T-helper 2 cell (primary cell): ENCODE results near the gene PHYHIPL.

Experiments used
- DNase-seq, 5 experiments: peaks; one replicate each; pipeline versions ENCODE4 v3.0.0 to v3.0.0-alpha.2; 2012 to 2022
- total RNA-seq, 2 donors: gene quantifications; one replicate each; lab custom pipeline; 2026; lab: John Stamatoyannopoulos, UW

The PHYHIPL gene
- 0 reads per million in 2 donors for total RNA-seq

DNA sequence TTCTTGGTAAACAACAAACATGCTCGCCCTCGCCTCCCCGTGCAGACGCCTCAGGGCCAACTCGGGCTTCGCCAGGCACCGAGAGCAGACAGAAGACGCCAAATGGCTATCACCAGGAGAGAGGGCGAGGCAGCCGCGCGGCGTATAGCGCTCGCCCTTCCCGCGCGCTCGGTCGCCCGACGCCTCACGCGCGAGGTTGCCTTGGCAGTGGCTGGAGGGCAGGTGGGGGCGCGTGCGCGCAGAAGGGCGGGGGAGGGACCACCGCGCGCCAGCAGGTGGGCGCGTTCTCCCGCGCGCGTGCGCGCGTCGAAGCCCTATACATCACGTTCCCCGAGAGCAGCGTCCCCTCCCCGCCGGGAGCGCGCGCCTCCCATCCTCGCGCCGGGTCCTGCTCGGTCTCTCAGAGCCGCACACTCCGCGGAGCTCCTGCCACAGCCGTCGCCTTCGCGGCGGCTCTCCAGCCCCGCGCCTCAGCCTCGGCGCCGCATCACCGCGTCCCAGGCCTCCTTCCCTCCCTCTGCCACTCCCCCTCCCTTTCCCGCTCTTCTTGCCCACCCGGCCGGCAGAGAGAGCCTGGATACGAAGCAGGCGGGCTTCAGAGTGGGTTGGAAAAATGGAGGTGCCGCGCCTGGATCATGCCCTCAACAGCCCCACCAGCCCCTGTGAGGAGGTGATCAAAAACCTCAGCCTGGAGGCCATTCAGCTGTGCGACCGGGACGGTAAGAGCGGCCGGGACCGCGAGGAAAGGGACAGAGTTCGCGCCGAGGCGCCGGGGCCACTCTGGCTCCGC lies at the start of gene PHYHIPL:
PHYHIPL (plus strand) TSS at position 403 of the 790 bp plus-strand sequence; CDS start at position 614, 211 bp downstream.
- DNase-seq, result peak in 2 of 5 experiments; percentile 5 to 9

DNA sequence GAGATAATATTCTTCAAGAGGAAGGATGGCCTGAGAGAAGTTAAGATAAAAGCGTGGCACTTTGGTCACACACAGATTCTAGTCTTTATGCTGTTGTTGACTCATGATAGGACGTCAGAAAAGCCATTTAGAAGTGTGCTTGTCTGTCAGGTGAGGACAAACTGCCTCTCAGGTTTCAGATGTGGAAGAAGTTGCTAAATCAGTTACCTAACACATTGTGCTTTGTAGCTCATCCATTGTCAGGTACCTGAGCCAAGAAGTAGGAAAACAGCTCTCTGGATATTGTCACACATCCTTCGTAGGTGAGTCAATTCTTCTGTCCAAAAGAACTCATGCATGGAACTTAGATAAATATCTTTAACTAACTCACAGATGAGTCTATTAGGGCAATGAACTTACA lies 49.5 kb upstream of the PHYHIPL start:
- no peak for DNase-seq

DNA sequence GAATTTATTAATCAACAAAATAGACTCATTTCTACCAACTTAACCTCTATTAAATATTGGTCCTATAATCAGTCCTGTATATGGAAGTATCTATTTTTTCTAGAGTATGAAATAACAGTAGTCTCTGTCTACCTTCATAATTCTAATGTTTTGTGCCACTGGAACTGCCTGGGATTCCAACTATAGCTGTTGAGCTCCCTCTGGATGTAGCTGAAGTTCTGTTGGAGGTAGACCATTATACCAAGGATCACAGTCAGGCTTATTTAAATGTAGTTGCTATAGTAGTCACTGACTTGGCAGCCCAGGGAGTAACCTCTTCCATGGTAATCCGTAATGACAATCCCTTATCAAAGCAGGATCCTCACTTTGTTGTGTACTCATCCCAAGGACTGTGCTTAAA lies 48.5 kb upstream of the PHYHIPL start:
- DNase-seq, result no peak

DNA sequence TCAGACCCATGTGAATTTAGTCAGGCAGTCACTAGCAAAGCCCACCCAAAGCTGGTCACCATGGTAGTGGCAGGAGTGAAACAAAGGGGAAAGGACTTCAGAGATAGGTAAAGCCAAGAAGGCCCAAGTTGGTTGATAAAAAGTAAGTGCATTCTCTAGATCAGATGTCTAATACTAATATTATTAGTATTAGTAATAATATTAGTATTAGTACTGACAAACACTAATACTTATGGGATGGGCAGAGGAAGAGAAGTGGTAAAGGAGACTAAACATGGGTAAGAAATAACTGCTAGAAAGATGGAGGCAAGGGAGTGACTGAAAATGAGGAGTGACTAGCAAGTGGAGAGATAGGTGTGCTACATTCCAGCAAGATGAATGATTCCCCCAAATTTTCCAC lies 46.6 kb upstream of the PHYHIPL start:
- no peak for DNase-seq

DNA sequence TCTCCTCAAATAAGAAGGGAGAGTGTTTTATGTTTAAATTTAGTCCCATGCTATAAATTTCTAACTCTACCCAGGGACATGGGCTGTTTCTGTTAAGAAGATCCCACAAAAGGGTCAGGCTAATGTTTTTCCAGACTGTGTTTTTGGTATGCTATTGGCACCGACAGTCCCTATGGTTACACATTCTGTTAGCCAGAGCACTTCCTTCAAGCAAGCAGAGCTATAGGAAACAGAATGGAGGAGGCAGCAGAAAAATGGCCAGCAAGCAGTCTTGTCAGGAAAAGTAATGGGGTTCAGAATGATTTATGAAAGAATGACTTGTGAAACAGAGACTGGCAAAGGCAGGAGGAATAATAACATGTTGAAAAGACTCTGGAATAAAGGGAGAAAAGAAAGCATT lies 44.8 kb upstream of the PHYHIPL start:
- DNase-seq, result no peak

DNA sequence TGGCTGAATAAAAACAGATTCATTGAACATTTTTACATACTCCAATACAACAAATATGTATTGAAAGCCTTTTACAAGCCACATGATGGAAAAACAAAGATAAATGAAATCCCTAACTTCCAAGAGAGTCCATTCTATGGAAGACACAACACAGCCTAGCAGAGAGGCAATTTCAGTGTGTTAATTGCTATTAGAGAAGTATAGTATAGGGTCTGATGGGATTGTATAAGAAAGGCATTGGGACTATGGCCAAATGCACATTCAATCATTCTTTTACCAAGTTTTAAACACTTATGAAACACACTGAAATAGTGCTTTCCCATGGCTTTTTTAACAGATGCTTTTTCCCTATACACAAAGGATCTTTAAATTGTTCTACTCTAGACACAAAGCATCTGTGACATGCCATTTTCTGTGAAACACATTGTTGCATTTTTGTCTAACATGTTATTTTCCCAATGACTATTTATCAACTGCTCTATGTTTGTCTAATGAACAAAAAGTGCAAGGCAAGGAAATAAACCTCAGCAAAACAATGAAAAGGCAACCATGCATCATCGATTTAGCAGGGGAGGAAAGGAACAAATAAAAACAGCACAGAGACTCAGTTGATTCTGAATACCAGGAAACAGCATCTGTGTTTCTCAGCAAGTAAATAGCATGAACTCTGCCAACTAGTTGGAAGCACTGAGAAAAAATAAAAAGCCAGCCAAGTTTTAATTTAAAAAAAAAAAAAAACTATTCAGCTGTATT lies 42.4 kb upstream of the PHYHIPL start:
- no peak for DNase-seq

DNA sequence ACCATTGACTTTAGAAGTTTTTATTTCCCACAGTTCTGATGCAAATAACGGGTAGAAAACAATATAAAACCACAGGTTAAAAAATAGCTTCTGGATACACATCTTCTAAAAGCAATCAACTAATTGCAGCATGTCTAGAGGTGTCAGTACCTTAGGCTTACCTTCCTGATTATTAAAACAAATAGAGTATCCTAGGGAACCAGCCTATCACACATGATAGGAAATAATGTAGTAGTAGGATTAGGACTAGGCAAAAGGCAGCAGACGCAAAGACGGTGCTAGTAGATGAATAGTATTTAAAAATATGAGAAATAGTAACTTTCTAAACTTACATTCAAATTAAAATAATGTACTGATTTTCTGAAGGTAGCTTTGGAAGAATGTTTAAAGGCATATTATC lies 41.7 kb upstream of the PHYHIPL start:
- no peak for DNase-seq

DNA sequence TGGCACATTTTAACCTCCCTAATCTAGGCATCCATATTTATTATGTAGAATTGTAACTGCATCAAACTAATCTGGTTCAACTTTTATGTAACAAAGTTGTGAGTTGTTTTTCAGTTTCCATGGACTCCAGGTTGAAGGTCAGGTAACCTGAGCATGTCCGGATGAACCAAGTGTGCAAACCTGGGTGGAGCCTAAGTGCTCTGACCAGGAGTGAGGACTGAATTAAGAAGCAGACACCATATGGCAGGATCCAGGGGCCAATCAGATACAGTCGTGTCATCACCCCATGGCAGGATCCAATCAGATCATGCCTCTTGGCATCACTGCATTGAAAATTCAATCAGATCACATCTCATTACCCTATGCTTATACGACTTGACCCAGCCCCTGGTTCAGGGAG lies 41.2 kb upstream of the PHYHIPL start:
- DNase-seq, result no peak

DNA sequence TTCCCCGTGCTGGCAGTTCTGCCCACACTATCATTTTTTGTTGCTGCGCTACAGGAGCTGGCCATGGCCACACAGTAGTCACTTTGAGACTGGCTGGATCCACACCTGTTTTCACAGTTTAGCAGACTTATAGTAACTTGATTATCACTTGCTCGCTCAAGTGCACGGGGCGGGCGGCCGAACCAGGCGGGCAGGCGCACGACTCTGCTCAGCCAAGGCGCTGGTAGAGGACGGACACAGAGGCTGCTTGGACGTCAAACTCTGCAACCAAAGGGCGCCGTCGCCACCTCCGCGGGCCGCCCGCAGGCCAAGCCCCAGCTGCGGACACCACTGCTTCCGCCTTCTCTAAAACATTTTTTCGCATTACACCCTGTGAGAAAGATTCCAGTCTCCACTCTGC lies 38.4 kb upstream of the PHYHIPL start:
- DNase-seq, result peak in 1 of 5 experiments; percentile 4

DNA sequence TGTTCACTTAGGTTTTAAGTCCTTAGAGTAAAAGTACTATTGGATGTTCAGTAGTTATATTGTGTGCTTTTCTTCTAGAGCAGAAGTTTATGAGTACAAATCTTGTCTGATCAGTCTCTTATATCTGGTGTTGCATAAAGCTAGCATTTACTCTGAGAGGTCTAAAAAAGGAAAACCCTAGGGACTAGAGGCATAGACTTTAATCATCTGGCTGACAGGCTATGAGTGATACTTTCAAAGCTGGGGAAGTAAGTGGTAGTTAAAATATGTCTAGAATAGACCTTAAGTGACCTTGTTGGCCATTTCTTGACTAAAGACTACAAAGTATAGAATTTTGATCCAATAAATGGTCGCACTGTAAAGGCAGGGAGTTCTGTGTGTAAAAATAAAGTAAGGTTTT lies 32.9 kb upstream of the PHYHIPL start:
- DNase-seq, result no peak

DNA sequence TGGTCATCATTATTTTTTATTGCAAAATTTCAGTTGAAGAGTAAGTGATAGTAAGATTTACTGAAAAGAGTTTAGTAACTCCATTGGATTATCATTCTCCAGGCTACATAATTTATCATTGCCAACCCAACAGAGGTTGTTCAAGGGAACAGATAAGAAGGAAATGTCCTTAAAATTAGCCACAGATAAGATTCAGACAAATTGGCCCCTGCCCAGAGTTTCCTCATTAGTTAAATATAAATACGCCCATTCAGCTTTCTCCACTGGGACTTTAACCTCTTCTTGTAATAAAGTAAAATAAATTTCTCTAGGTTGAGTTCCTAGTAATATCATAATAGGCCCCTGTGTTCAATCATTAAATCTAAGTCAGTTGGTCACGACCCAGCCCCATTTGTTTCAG lies 27.7 kb upstream of the PHYHIPL start:
- DNase-seq, result no peak

DNA sequence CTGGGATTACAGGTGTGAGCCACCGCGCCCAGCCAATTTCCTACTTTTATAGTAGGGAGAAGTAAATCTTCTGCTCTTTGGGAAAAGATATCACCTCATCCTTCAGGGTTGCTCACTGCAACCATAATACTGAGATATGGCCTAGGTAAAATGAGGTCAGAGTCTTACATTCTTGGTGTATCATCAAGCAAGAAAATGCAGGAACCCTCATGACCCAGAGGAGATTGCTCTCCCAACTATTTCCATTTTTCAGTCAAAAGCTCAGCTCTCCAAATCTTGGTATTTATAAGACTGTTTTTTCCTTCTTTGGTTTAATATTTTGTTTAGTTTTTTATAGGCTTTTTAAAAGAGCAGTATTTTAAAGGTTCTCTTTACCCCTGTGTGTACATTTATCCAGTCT lies 20.9 kb upstream of the PHYHIPL start:
- no peak for DNase-seq

DNA sequence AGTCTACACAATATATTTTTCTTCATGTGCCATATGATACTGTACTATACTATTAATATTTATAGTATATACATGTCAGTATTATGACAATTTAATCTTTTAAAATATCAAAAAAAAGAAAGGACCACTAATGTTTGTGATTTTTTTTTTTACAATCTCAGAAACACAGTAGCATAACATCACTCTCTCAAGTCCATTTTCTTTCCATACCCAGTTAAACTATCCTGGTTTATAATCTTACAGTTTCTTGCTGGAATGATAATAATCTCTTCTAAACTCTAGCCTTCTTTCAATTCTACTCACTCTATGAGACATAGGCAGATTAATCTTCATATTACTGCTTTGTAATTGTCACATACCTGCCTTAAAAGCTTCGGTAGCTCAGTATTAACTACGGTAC lies 8.9 kb upstream of the PHYHIPL start:
- DNase-seq, result no peak

DNA sequence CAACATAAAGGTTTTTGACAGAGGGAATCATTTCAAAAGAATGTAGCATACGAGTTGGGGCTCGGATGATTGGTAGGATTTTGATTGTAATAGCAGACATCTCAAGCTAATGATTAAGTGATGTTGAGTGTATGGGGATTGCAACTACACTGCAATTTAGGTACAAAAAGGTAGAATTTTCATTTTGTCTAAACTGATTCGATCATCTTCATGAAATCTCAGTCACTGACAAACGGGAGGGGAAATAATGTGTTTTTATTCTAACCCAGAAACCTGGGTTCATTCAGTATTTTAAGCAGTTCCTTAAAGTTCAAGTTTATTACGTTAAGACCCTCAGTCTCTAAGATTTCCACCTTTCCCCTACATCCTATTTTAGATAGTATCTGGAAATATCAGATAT lies 3.9 kb upstream of the PHYHIPL start:
- no peak for DNase-seq

DNA sequence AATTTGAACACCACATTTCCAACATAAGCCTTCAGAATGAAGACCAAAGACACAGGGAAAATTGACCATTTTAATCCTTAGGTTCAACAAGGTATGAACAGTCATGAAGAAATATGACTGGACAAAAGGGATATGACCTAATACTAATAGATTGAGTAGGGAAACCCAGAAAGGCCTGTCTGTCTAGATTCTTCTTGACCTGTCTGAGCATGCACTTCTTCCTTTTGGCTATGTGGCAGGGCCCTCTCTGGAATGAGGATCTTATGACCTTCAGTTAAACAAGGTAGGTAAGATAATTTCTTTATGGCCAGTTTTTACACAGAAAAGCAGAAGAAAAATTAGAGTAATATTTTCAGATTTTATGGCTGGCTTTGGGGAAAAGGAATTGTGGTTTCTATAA lies 3.0 kb upstream of the PHYHIPL start:
- DNase-seq, result no peak

DNA sequence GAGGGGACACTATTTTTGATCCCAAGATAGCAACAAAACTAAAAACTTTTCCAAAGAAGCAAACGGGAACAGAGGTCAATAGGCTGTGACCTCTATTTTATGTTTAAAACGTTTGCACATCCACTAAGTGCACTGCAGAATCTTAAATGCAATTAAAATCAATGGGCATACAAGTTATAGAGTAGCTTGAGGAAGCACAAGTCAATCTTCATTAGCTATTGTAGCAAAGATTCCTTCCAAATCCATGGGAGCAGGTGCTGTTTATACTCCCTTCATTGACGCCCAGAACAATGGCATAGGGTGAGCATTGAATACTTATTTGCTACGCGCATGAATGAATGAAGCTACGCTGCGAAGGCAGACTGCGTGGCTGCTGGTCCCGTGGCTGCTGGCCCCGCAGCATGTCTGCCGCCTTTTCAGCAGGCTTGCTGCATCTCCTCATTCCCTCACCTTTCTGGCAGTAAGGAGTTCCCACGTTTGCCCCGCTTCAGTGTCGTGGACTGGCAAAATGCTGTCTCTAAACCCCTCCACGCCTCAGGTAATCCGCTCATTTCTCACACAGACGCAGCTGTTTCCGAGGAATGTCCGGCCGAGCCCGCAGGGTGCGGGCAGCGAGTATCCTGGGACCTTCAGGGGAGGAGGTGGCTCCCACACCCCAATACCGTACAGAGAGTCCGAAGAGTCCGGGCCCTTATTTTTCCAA lies 754 bp upstream of the PHYHIPL start:
- no peak for DNase-seq

DNA sequence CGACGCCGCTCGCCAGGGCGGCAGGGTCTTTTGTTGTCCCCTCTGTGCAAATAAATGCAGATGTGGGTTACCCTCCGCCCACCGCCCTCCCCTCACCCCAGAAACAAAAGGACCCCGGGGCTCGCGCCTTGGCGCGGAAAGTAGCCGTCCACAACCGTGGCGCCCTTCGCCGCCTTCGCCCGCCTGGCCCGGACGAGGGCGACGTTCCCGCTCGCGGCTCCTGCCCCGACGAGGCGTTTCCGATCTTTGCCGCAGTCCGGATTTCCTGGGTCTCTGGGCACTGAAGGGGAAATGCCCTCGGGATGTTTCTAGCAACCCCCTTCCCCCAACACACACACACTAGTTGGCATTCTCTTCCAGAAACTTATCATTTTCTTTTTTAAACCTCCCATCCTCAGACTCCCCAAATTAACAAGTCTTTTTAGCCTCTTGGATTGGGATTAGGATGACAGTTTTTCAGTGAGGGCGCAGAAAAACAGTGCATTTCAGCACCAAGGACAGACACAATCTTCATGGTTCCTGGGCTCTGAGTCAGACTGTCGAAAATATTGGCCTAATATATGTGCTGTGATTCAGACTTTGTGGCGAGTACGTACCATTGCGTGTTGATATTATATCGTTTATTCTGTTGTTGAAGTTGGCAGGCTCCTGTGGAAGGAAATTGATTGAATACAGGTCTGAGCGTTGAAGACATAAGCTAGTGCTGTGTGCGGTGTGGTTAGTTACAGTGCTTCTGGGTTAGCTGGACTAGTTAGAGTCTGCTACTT lies 771 bp downstream of the PHYHIPL start:
- peak in 1 of 5 experiments; percentile 3 for DNase-seq

DNA sequence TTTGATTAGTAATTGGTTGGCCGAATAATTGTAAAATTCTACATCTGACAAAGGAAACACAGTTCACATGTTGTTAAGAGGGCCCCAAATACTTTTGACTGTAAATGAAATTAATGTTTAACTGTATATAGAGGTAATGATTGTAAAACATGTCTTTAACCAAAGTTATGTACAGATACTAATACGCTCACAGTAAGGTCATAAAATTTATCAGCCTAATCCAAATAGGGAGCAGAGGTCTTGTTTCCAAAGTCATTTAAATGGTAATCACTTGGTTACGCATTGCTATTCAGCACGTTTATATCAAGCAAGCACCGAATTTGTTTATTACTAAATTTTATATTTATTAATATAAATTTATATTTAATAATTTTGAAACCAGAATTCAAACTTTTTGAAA lies 1.4 kb downstream of the PHYHIPL start:
- DNase-seq, result no peak

DNA sequence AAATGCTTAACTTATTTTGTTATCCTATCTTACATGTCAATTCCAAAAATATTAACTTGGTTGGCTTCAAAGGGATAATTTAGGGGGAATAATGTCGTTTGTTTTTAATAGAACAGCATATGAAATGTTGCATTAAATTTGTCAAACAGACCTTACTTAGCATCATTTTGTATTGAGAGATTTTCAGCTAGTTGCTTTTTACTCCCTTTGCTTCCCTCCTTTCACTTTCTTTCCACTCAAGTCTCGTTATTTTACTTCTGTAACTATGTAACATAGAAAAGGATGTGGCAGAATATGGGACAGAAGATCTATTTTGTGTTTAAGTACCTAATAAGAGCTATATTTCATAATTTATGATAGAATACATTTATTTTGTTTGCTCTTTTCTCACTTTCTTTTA lies 2.6 kb downstream of the PHYHIPL start:
- DNase-seq, result no peak

DNA sequence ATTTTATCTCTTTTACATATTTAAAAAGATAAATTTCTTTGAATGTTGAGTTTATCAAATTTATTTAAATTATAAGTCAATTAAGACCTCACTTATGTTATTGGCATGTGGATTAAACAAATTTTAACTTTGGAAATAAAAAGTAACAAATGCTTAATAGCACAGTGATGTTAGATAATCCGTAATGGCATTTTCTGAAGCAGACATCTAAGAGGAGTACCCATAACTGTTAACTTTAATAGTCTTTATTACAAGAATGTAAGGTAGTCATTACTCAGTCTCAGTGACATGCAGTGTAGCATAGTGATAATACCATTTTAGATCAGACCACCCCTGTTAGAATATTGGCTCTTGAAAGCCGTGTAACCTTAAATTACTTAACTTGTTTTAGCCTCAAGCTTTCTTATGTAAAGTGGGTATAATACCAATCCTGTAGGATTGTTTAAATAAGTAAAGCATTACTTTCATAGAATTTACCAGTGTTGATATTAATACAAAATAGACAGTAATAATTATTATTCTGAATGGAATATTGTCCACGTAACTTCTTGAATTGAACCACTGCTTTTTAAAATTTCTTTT lies 4.3 kb downstream of the PHYHIPL start:
- DNase-seq, result no peak

DNA sequence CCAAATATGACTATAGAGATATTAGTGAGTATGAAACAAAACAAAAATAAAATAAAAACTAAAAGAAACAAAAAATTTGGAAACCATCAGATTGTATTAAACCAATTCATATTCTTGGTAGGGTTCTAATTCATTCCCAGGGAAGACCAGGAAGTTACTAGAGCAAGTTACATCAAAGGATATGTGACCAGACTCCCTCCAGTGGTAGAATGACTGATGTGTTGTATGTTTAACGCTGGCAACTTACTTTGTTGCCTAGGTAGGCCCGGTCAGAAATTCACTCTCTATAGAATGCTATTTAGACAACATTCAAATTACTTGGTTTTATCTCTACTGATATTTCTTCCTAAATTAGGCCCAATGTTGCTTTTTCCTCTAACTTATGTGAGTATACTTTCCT lies 5.2 kb downstream of the PHYHIPL start:
- no peak for DNase-seq

DNA sequence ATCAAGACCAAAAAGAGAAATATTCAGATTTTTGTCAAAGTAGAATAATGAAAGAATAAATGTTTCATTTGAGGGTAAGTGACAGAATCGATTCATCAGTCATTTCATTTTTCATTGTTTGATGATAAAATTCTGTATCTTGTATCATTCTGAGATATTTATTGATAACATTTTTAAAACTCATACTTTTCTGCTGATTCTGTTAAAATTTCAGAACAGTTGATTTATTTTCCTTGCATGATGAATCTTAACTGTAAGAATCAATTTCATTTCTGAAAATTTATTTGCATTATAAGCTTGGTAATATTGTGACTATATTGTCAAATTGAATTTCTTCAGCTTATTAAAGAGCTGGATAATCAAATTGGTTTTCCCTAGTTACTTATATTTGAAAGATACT lies 13.9 kb downstream of the PHYHIPL start:
- DNase-seq, result no peak
